ENCODE measurements around the gene TNFRSF12A. TPM values are rescaled to one million over a fixed set of nuclear protein-coding genes. Genes with fewer than 3 reads are reported as not detected.

Gene TNFRSF12A
- total RNA-seq, 4 donors from 2014 or later, result 2.3 to 59.6 (median 30.5) TPM

GRCh38 chr16:3025032-3026002, 5.1 kb downstream of the TNFRSF12A start:
- Histone ChIP-seq H3K27ac (no peak overlapping the region), H3K4me1 (peaks cover 72% of the 10 kb centered on the region), H3K9me3 (no peaks in the 10 kb centered on the region), H3K36me3 (peaks cover 19% of the 10 kb centered on the region), H3K4me3 (no peak overlapping the region), H3K27me3 (peaks cover 15% of the 10 kb centered on the region)
- 87% methylated on average over 13 of the region's 18 CpGs for WGBS
- TF ChIP-seq, protein P1, sequence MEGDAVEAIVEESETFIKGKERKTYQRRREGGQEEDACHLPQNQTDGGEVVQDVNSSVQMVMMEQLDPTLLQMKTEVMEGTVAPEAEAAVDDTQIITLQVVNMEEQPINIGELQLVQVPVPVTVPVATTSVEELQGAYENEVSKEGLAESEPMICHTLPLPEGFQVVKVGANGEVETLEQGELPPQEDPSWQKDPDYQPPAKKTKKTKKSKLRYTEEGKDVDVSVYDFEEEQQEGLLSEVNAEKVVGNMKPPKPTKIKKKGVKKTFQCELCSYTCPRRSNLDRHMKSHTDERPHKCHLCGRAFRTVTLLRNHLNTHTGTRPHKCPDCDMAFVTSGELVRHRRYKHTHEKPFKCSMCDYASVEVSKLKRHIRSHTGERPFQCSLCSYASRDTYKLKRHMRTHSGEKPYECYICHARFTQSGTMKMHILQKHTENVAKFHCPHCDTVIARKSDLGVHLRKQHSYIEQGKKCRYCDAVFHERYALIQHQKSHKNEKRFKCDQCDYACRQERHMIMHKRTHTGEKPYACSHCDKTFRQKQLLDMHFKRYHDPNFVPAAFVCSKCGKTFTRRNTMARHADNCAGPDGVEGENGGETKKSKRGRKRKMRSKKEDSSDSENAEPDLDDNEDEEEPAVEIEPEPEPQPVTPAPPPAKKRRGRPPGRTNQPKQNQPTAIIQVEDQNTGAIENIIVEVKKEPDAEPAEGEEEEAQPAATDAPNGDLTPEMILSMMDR (IDR thresholded peaks at IDR 0.05), result no peak
- no peak for TF ChIP-seq POLR2A (IDR thresholded peaks at IDR 0.05)
- no peak for DNase-seq (ENCODE audit: low spot score in 2 of 2)

DNA sequence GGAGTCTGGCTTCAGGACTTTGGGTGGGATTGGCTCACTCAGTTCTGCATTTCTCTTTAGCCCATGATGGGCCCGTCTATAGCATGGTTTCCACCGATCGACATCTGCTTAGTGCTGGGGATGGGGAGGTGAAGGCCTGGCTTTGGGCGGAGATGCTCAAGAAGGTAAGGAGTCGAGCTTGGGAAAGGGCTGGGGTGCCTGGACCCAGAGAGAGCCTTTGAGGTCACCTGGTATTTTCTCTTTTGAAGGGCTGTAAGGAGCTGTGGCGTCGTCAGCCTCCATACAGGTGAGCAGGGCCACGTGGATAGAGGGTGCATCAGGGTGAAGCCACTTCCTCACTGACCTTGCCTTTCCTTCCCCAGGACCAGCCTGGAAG, 5.8 kb downstream of the TNFRSF12A start:
- H3K4me3 ChIP-seq, result no peak overlapping the region
- no peak overlapping the region for H3K27ac ChIP-seq
- H3K27me3 ChIP-seq, result peaks cover 17% of the 10 kb centered on the region
- TF ChIP-seq POLR2A (IDR thresholded peaks at IDR 0.05) (no peak), EP300 (IDR thresholded peaks at IDR 0.05) (no peak), POLR2AphosphoS5 (IDR thresholded peaks at IDR 0.05) (no peak)
- TF ChIP-seq, protein P1 (IDR thresholded peaks at IDR 0.05), result no peak
- peaks cover 65% of the 10 kb centered on the region for H3K4me1 ChIP-seq
- H3K36me3 ChIP-seq, result peaks cover 19% of the 10 kb centered on the region
- 90% methylated on average over 8 of the region's 8 CpGs for WGBS
- H3K9me3 ChIP-seq, result no peaks in the 10 kb centered on the region
- no peak for DNase-seq (ENCODE audit: low spot score in 2 of 2)

DNA sequence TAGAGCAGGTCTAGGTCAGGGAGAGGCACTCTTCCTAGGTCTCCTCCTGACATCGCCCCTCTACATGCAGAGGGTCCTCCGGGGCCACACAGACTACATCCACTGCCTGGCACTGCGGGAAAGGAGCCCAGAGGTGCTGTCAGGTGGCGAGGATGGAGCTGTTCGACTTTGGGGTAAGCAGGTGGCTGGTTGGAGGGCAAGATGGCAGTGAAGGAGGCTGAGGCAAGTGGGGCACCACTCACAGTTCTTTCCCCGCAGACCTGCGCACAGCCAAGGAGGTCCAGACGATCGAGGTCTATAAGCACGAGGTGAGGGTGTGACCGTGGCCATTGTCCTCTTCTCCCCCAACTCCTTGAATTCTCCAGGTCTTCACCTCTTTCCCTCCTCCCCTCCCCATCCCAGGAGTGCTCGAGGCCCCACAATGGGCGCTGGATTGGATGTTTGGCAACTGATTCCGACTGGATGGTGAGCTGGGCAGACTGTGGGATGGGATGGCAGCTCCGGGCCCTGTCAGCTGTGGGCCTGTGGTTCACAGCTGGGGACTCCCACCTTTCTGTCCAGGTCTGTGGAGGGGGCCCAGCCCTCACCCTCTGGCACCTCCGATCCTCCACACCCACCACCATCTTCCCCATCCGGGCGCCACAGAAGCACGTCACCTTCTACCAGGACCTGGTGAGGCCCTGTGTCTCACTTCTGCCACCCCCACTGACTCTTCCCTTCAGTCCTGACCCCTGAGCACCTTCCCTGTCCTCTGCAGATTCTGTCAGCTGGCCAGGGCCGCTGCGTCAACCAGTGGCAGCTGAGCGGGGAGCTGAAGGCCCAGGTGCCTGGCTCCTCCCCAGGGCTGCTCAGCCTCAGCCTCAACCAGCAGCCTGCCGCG, 6.7 kb downstream of the TNFRSF12A start:
- Histone ChIP-seq H3K4me3 (no peak overlapping the region), H3K27ac (no peak overlapping the region), H3K9me3 (no peaks in the 10 kb centered on the region), H3K27me3 (peaks cover 21% of the 10 kb centered on the region), H3K36me3 (peaks cover 19% of the 10 kb centered on the region), H3K4me1 (peaks cover 63% of the 10 kb centered on the region)
- 94% methylated on average over 21 of the region's 24 CpGs for WGBS
- no peak for DNase-seq (ENCODE audit: low spot score in 2 of 2)
- TF ChIP-seq POLR2AphosphoS5 (IDR thresholded peaks at IDR 0.05), result no peak
- no peak for TF ChIP-seq EP300 (IDR thresholded peaks at IDR 0.05)
- TF ChIP-seq, protein P1 (IDR thresholded peaks at IDR 0.05), result no peak
- no peak for TF ChIP-seq POLR2A (IDR thresholded peaks at IDR 0.05)

- Histone ChIP-seq H3K9me3 (no peaks in the 10 kb centered on the region), H3K36me3 (peaks cover 19% of the 10 kb centered on the region), H3K27me3 (peaks cover 21% of the 10 kb centered on the region), H3K27ac (no peak overlapping the region), H3K4me1 (peaks cover 61% of the 10 kb centered on the region), H3K4me3 (no peak overlapping the region)
- WGBS, result 86% methylated on average over 8 of the region's 8 CpGs
- TF ChIP-seq POLR2AphosphoS5 (IDR thresholded peaks at IDR 0.05) (no peak), EP300 (IDR thresholded peaks at IDR 0.05) (no peak), POLR2A (IDR thresholded peaks at IDR 0.05) (no peak)
- TF ChIP-seq, protein P1 (IDR thresholded peaks at IDR 0.05), result no peak
- no peak for DNase-seq (ENCODE audit: low spot score in 2 of 2)
These were observed 7.3 kb downstream of the TNFRSF12A start for GRCh38 chr16:3027489-3027795.
